Measurements from ENCODE around the gene ATG2B. TPM values are rescaled to one million over a fixed set of nuclear protein-coding genes. Genes with fewer than 3 reads are reported as not detected.

Gene ATG2B
- total RNA-seq, 1 experiment from 2014 or later = 19.4 TPM

GRCh38 chr14:96307434-96307833, 55.7 kb downstream of the ATG2B start:
- ChIA-PET POLR2A (no interaction called here), CTCF (interaction anchor here (0.6 to 1.5 kb wide), 5 partner anchors 21 to 624 kb away, joined by 3 to 5 read pairs (median 3); no protein-coding TSS in a partner anchor)
- DNase-seq = peak in 1 of 2 experiments; percentile 17
- H3K27me3 Mint-ChIP-seq (ENCODE audit: insufficient read depth, unreplicated experiment) = no peaks in the 10 kb centered on the region
- intact Hi-C loops (cut with micrococcal nuclease; ENCODE audit: unreplicated experiment) = loop anchor here (10.0 kb wide), 1 partner anchor 257 kb away; no protein-coding TSS in a partner anchor
- no TSS peak for BruUV-seq (replicated peaks)
- no peaks in the 10 kb centered on the region for H3K27me3 ChIP-seq (replicated peaks; ENCODE audit: control insufficient read depth, insufficient read depth, low read length)
- no peaks in the 10 kb centered on the region for H3K9me3 Mint-ChIP-seq (ENCODE audit: unreplicated experiment)
- H3K4me1 Mint-ChIP-seq (ENCODE audit: low read depth, unreplicated experiment) = peaks cover 22% of the 10 kb centered on the region
- H3K9me3 ChIP-seq = no peaks in the 10 kb centered on the region
- peak in 1 of 2 experiments; percentile 32 for TF ChIP-seq CTCF (IDR thresholded peaks at IDR 0.05; ENCODE audit: insufficient read depth in 1 of 2, low read depth in 1 of 2, low read length in 1 of 2, severe bottlenecking in 1 of 2, unreplicated experiment in 1 of 2)
- H3K36me3 Mint-ChIP-seq (ENCODE audit: insufficient read depth, unreplicated experiment) = peaks cover 4% of the 10 kb centered on the region
- H3K27ac Mint-ChIP-seq (ENCODE audit: unreplicated experiment) = no peak overlapping the region
- no peaks in the 10 kb centered on the region; the same call in 1 of the 2 replicates for H3K36me3 ChIP-seq (ENCODE audit: control insufficient read depth, insufficient read depth, low read length)
- H3K4me3 Mint-ChIP-seq (ENCODE audit: unreplicated experiment) = no peak overlapping the region
- H3K4me1 ChIP-seq = peaks cover 32% of the 10 kb centered on the region
- H3K4me3 ChIP-seq (ENCODE audit: low read depth, low read length) = no peak overlapping the region

GRCh38 chr14:96304956-96305355, 58.2 kb downstream of the ATG2B start:
- H3K27me3 Mint-ChIP-seq (ENCODE audit: insufficient read depth, unreplicated experiment) = no peaks in the 10 kb centered on the region
- ChIA-PET POLR2A (no interaction called here), CTCF (interaction anchor here (1.0 kb wide), 1 partner anchor 204 kb away, joined by 4 read pairs; no protein-coding TSS in a partner anchor)
- intact Hi-C loops (cut with micrococcal nuclease; ENCODE audit: unreplicated experiment) = loop anchor here (10.0 kb wide), 1 partner anchor 260 kb away; no protein-coding TSS in a partner anchor
- H3K36me3 ChIP-seq (ENCODE audit: control insufficient read depth, insufficient read depth, low read length) = no peaks in the 10 kb centered on the region; the same call in 1 of the 2 replicates
- DNase-seq = no peak
- peaks cover 15% of the 10 kb centered on the region for H3K36me3 Mint-ChIP-seq (ENCODE audit: insufficient read depth, unreplicated experiment)
- no peak overlapping the region for H3K4me3 Mint-ChIP-seq (ENCODE audit: unreplicated experiment)
- no peaks in the 10 kb centered on the region for H3K9me3 Mint-ChIP-seq (ENCODE audit: unreplicated experiment)
- H3K4me1 ChIP-seq = peaks cover 20% of the 10 kb centered on the region
- no peaks in the 10 kb centered on the region for H3K9me3 ChIP-seq
- H3K27ac Mint-ChIP-seq (ENCODE audit: unreplicated experiment) = no peak overlapping the region
- TF ChIP-seq CTCF (IDR thresholded peaks at IDR 0.05; ENCODE audit: insufficient read depth in 1 of 2, low read depth in 1 of 2, low read length in 1 of 2, severe bottlenecking in 1 of 2, unreplicated experiment in 1 of 2) = no peak
- H3K27me3 ChIP-seq (replicated peaks; ENCODE audit: control insufficient read depth, insufficient read depth, low read length) = no peaks in the 10 kb centered on the region
- peaks cover 14% of the 10 kb centered on the region for H3K4me1 Mint-ChIP-seq (ENCODE audit: low read depth, unreplicated experiment)
- no peak overlapping the region for H3K4me3 ChIP-seq (ENCODE audit: low read depth, low read length)
- BruUV-seq (replicated peaks) = no TSS peak

GRCh38 chr14:96303981-96304380, 59.2 kb downstream of the ATG2B start:
- Mint-ChIP-seq H3K9me3 (ENCODE audit: unreplicated experiment) (no peaks in the 10 kb centered on the region), H3K27me3 (ENCODE audit: insufficient read depth, unreplicated experiment) (no peaks in the 10 kb centered on the region), H3K27ac (ENCODE audit: unreplicated experiment) (no peak overlapping the region), H3K36me3 (ENCODE audit: insufficient read depth, unreplicated experiment) (peaks cover 13% of the 10 kb centered on the region), H3K4me1 (ENCODE audit: low read depth, unreplicated experiment) (peaks cover 5% of the 10 kb centered on the region), H3K4me3 (ENCODE audit: unreplicated experiment) (no peak overlapping the region)
- CTCF ChIA-PET = interaction anchor here (1.0 kb wide), 1 partner anchor 203 kb away, joined by 4 read pairs; no protein-coding TSS in a partner anchor
- H3K4me1 ChIP-seq = peaks cover 13% of the 10 kb centered on the region
- H3K4me3 ChIP-seq (ENCODE audit: low read depth, low read length) = no peak overlapping the region
- POLR2A ChIA-PET = no interaction called here
- no peak for DNase-seq
- BruUV-seq (replicated peaks) = no TSS peak
- TF ChIP-seq CTCF (IDR thresholded peaks at IDR 0.05; ENCODE audit: insufficient read depth in 1 of 2, low read depth in 1 of 2, low read length in 1 of 2, severe bottlenecking in 1 of 2, unreplicated experiment in 1 of 2) = no peak
- no peaks in the 10 kb centered on the region; the same call in 1 of the 2 replicates for H3K36me3 ChIP-seq (ENCODE audit: control insufficient read depth, insufficient read depth, low read length)
- intact Hi-C loops (cut with micrococcal nuclease; ENCODE audit: unreplicated experiment) = loop anchor here (10.0 kb wide), 1 partner anchor 261 kb away; no protein-coding TSS in a partner anchor
- no peaks in the 10 kb centered on the region for H3K27me3 ChIP-seq (replicated peaks; ENCODE audit: control insufficient read depth, insufficient read depth, low read length)
- H3K9me3 ChIP-seq = no peaks in the 10 kb centered on the region

Measured in Caco-2 (cell line).